H1 (cell line): Measurements from ENCODE around the gene SLC39A11. TPM values are rescaled to one million over a fixed set of nuclear protein-coding genes. Genes with fewer than 3 reads are reported as not detected.

Experiments used
- CTCF ChIA-PET: fragments of 300-600 bp; sonication (Branson Sonifier 250); formaldehyde crosslinking; loops from one replicate; lab custom pipeline; 2021; ENCODE audit not compliant: partially characterized antibody; lab: Charles Lee
- POLR2A ChIA-PET: fragments of 300-600 bp; sonication (Branson Sonifier 250); formaldehyde crosslinking; loops from one replicate; lab custom pipeline; 2021; ENCODE audit warnings: inconsistent platforms; ENCODE audit not compliant: partially characterized antibody; lab: Charles Lee
- DNase-seq, 2 experiments: peaks; one replicate each; pipeline versions ENCODE4 v3.0.0 to v3.0.0-alpha.2; 2010 to 2022; ENCODE audit warnings: low spot score in 2 of 2, low read depth in 1 of 2, mixed read lengths in 1 of 2
- FAIRE-seq: peaks from 2 replicates; lab custom pipeline; 2011; peaks lifted over from hg19 to GRCh38; lab: Jason Lieb, UNC
- H2AFZ ChIP-seq: 2 replicates; pipeline ENCODE4 v1.8.1; 2012; ENCODE audit warnings: low read length, inconsistent platforms
- H2AK5ac ChIP-seq: 2 replicates; pipeline ENCODE4 v1.6.1; 2013; ENCODE audit warnings: low read depth, low read length
- H2BK120ac ChIP-seq: replicated peaks from 2 replicates; pipeline ENCODE3; 2013; ENCODE audit warnings: low read depth, low read length, inconsistent platforms
- H2BK12ac ChIP-seq: 2 replicates; pipeline ENCODE4 v1.6.1; 2013; ENCODE audit warnings: low read depth, low read length
- H2BK15ac ChIP-seq: 2 replicates; pipeline ENCODE4 v1.6.1; 2013; ENCODE audit warnings: low read length
- H2BK20ac ChIP-seq: 2 replicates; pipeline ENCODE4 v1.6.1; 2013; ENCODE audit warnings: low read length
- H2BK5ac ChIP-seq: 2 replicates; pipeline ENCODE4 v1.6.1; 2013; ENCODE audit warnings: low read depth, low read length
- H3K14ac ChIP-seq: 2 replicates; pipeline ENCODE4 v1.6.1; 2013; ENCODE audit warnings: inconsistent platforms; ENCODE audit not compliant: insufficient read length
- H3K18ac ChIP-seq: 2 replicates; pipeline ENCODE4 v1.6.1; 2013; ENCODE audit warnings: low read length; ENCODE audit errors: extremely low read depth
- H3K23ac ChIP-seq: 2 replicates; pipeline ENCODE4 v1.6.1; 2013; ENCODE audit warnings: inconsistent platforms; ENCODE audit not compliant: insufficient read length
- H3K23me2 ChIP-seq: 2 replicates; pipeline ENCODE4 v1.6.1; 2013; ENCODE audit warnings: low read depth, low read length
- H3K27ac ChIP-seq: 2 replicates; pipeline ENCODE4 v1.6.1; 2011; ENCODE audit warnings: low read depth, low read length, inconsistent platforms
- H3K27me3 ChIP-seq, 4 experiments: replicated peaks in 1 of 4; 1 replicate in 1 of 4; 2 replicates in 3 of 4; pipeline versions ENCODE4 v1.6.1 to v1.8.1; 2011 to 2013; ENCODE audit warnings: low read length in 3 of 4, mild to moderate bottlenecking in 3 of 4, inconsistent platforms in 2 of 4, mixed read lengths in 2 of 4, moderate library complexity in 1 of 4; ENCODE audit not compliant: control insufficient read depth in 3 of 4, insufficient read depth in 3 of 4; ENCODE audit errors: extremely low read depth in 1 of 4
- H3K36me3 ChIP-seq, 4 experiments: 2 replicates each; pipeline versions ENCODE4 v1.6.1 to v1.8.1; 2011 to 2013; ENCODE audit warnings: mild to moderate bottlenecking in 4 of 4, low read length in 3 of 4, moderate library complexity in 2 of 4, control low read depth in 1 of 4, inconsistent platforms in 1 of 4; ENCODE audit not compliant: insufficient read depth in 4 of 4, control insufficient read depth in 2 of 4
- H3K4ac ChIP-seq: replicated peaks from 2 replicates; pipeline ENCODE3; 2013; ENCODE audit warnings: low read length, low read depth, mixed read lengths, inconsistent platforms; ENCODE audit not compliant: insufficient read length
- H3K4me1 ChIP-seq, 4 experiments: replicated peaks in 1 of 4; 1 replicate in 1 of 4; 2 replicates in 3 of 4; pipeline versions ENCODE4 v1.6.1 to v1.8.1; 2011 to 2013; ENCODE audit warnings: low read length in 3 of 4, inconsistent platforms in 2 of 4, mixed read lengths in 1 of 4; ENCODE audit not compliant: insufficient read depth in 4 of 4, control insufficient read depth in 3 of 4
- H3K4me2 ChIP-seq, 2 experiments: 2 replicates each; pipeline versions ENCODE4 v1.6.1 to v1.8.1; 2011 to 2013; ENCODE audit warnings: low read depth in 2 of 2, low read length in 2 of 2, control low read depth in 1 of 2, inconsistent platforms in 1 of 2, mild to moderate bottlenecking in 1 of 2; ENCODE audit not compliant: insufficient read depth in 1 of 2
- H3K4me3 ChIP-seq, 4 experiments: fragments of 200-600, 300-600 bp in 1 of 4; sonication (generic), shearing (Covaris generic), sonication (Bioruptor Twin) in 1 of 4; 2 replicates each; pipeline versions ENCODE4 v1.5.1 to v1.8.1; 2011 to 2016; ENCODE audit warnings: low read length in 4 of 4, low read depth in 3 of 4, control low read depth in 2 of 4, inconsistent platforms in 2 of 4, mild to moderate bottlenecking in 2 of 4, mixed read lengths in 1 of 4, moderate library complexity in 1 of 4; ENCODE audit not compliant: insufficient read depth in 2 of 4; ENCODE audit errors: extremely low read depth in 1 of 4
- H3K56ac ChIP-seq: replicated peaks from 2 replicates; pipeline ENCODE3; 2013; ENCODE audit warnings: low read depth, mild to moderate bottlenecking, mixed read lengths, low read length, inconsistent platforms; ENCODE audit not compliant: insufficient read length
- H3K79me1 ChIP-seq: 2 replicates; pipeline ENCODE4 v1.6.1; 2013; ENCODE audit warnings: low read depth, low read length, control low read depth
- H3K79me2 ChIP-seq, 2 experiments: 2 replicates each; pipeline versions ENCODE4 v1.6.1 to v1.8.1; 2012 to 2013; ENCODE audit warnings: low read length in 2 of 2, mild to moderate bottlenecking in 2 of 2, inconsistent platforms in 1 of 2; ENCODE audit not compliant: insufficient read depth in 2 of 2, control insufficient read depth in 1 of 2
- H3K9ac ChIP-seq, 4 experiments: replicated peaks in 1 of 4; 1 replicate in 1 of 4; 2 replicates in 3 of 4; pipeline versions ENCODE4 v1.6.1 to v1.8.1; 2011 to 2013; ENCODE audit warnings: low read depth in 3 of 4, low read length in 3 of 4, control low read depth in 2 of 4, mild to moderate bottlenecking in 2 of 4, moderate library complexity in 2 of 4, inconsistent platforms in 1 of 4; ENCODE audit errors: extremely low read depth in 1 of 4
- H3K9me3 ChIP-seq, 2 experiments: 2 replicates each; pipeline versions ENCODE4 v1.6.1 to v1.8.1; 2012 to 2013; ENCODE audit warnings: mild to moderate bottlenecking in 2 of 2, moderate library complexity in 2 of 2, control low read depth in 1 of 2, inconsistent platforms in 1 of 2, low read depth in 1 of 2, low read length in 1 of 2, mixed read lengths in 1 of 2; ENCODE audit not compliant: insufficient read depth in 2 of 2
- H4K20me1 ChIP-seq, 2 experiments: replicated peaks in 1 of 2; 2 replicates each; pipeline versions ENCODE3 to v1.8.1; 2011 to 2013; ENCODE audit warnings: inconsistent platforms in 2 of 2, low read length in 2 of 2, mild to moderate bottlenecking in 1 of 2; ENCODE audit not compliant: insufficient read depth in 2 of 2, control insufficient read depth in 1 of 2
- H4K5ac ChIP-seq: 2 replicates; pipeline ENCODE4 v1.6.1; 2013; ENCODE audit warnings: low read length, low read depth, mixed read lengths, inconsistent platforms; ENCODE audit not compliant: insufficient read length
- H4K8ac ChIP-seq: 2 replicates; pipeline ENCODE4 v1.8.0; 2013; ENCODE audit warnings: mild to moderate bottlenecking, moderate library complexity, low read length, inconsistent platforms; ENCODE audit not compliant: insufficient read depth; ENCODE audit errors: extremely low read depth
- H4K91ac ChIP-seq: replicated peaks from 2 replicates; pipeline ENCODE3; 2013; ENCODE audit warnings: low read length, mixed read lengths, inconsistent platforms; ENCODE audit not compliant: insufficient read length
- ASH2L ChIP-seq: fragments of 200-600, 300-600 bp; sonication (generic); IDR thresholded peaks from one replicate; pipeline ENCODE4 v1.7.1; 2017; ENCODE audit warnings: low read length
- ATF3 ChIP-seq: IDR thresholded peaks from 2 replicates; pipeline ENCODE4 v1.6.1; 2011; ENCODE audit warnings: low read depth, mild to moderate bottlenecking, low read length; ENCODE audit not compliant: insufficient read depth
- BACH1 ChIP-seq: IDR thresholded peaks from 2 replicates; pipeline ENCODE4 v1.6.1; 2012; ENCODE audit warnings: low read length, improper control_type of control experiment
- HDAC2 ChIP-seq, 2 experiments: fragments of 300-600 bp in 1 of 2; sonication (generic) in 1 of 2; IDR thresholded peaks; 2 replicates each; pipeline ENCODE4 v1.6.1; 2011 to 2012; ENCODE audit warnings: low read depth in 2 of 2, low read length in 2 of 2, mild to moderate bottlenecking in 2 of 2, moderate library complexity in 2 of 2, borderline replicate concordance in 1 of 2, inconsistent platforms in 1 of 2
- MAX ChIP-seq: IDR thresholded peaks from 2 replicates; pipeline ENCODE4 v1.6.1; 2012; ENCODE audit warnings: inconsistent platforms
- NANOG ChIP-seq: IDR thresholded peaks from 2 replicates; pipeline ENCODE4 v1.6.1; 2011; ENCODE audit warnings: low read length, low read depth, mild to moderate bottlenecking, inconsistent platforms; ENCODE audit not compliant: insufficient read depth, poor library complexity, severe bottlenecking
- SP4 ChIP-seq: IDR thresholded peaks from 2 replicates; pipeline ENCODE4 v1.6.1; 2012; ENCODE audit warnings: low read length, inconsistent platforms
- TAF7 ChIP-seq: optimal IDR thresholded peaks from 2 replicates; pipeline ENCODE3; 2011; ENCODE audit warnings: low read depth, mild to moderate bottlenecking, inconsistent platforms, low read length, moderate library complexity, borderline replicate concordance
- WGBS, 2 experiments: shearing (Covaris generic) in 1 of 2; methylation state at CpG; one replicate each; pipeline versions ENCODE4 v1.1.6 to v1.1.7; 2013 to 2015; ENCODE audit warnings: low lambda C conversion rate in 2 of 2, mixed read lengths in 2 of 2, inconsistent platforms in 1 of 2, low coverage in 1 of 2, missing lambda C conversion rate in 1 of 2; ENCODE audit not compliant: insufficient replicate concordance in 2 of 2, insufficient coverage in 1 of 2, insufficient read length in 1 of 2; ENCODE audit errors: extremely low coverage in 1 of 2, missing lambda C conversion rate in 1 of 2; 5-methylcytosine and 5-hydroxymethylcytosine counted together
- polyA plus RNA-seq, 7 experiments: library from polyadenylated mRNA; depleted of rRNA in 3 of 7; stranded (reverse) in 5 of 7; unstranded in 2 of 7; fragments of >200 nt in 5 of 7; fragments of 200-250 nt in 2 of 7; gene quantifications; 1 replicate in 5 of 7; 2 replicates in 1 of 7; 4 replicates in 1 of 7; pipeline versions ENCODE4 v1.2.1 to v1.2.3, GENCODE V29; 2011 to 2013; ENCODE audit warnings: missing spikeins in 2 of 7, mixed read lengths in 2 of 7
- total RNA-seq: library from RNA; stranded (reverse); fragmentation: NEBNext Ultra II Directional; extraction: Animal tissue kit (Norgen Biotek cat#: 25700); gene quantifications from 2 replicates; pipeline ENCODE4 v1.2.1, GENCODE V29; 2021

The SLC39A11 gene
- total and polyA plus RNA-seq, 2 of the 8 experiments (the other 6 are each of a cell fraction or from before 2014, with no cell fraction given), result 12.2 to 19.6 TPM

- no peak overlapping the region for H3K4ac ChIP-seq
- H2BK20ac ChIP-seq, result no peak overlapping the region
- H3K4me3 ChIP-seq, result no peak overlapping the region
- no peak overlapping the region for H2AFZ ChIP-seq
- H3K56ac ChIP-seq, result no peak overlapping the region
- no peak overlapping the region for H4K91ac ChIP-seq
- H3K79me1 ChIP-seq, result no peaks in the 10 kb centered on the region
- no peak overlapping the region for H4K8ac ChIP-seq
- H4K5ac ChIP-seq, result no peak overlapping the region
- H2BK12ac ChIP-seq, result no peak overlapping the region
- H3K27ac ChIP-seq, result no peak overlapping the region
- no peak overlapping the region for H3K23ac ChIP-seq
- H2AK5ac ChIP-seq, result no peak overlapping the region
- CTCF ChIA-PET, result no interaction called here
- H2BK5ac ChIP-seq, result no peak overlapping the region
- H3K36me3 ChIP-seq, result no peaks in the 10 kb centered on the region
- H3K23me2 ChIP-seq, result no peaks in the 10 kb centered on the region
- no peak overlapping the region for H3K14ac ChIP-seq
- H3K27me3 ChIP-seq, result no peaks in the 10 kb centered on the region
- no peaks in the 10 kb centered on the region for H4K20me1 ChIP-seq
- no peaks in the 10 kb centered on the region for H3K79me2 ChIP-seq
- no peak overlapping the region for H3K9ac ChIP-seq
- H3K9me3 ChIP-seq, result no peaks in the 10 kb centered on the region; a peak in 1 of 4 replicates
- no peak for FAIRE-seq
- 90% methylated on average over 2 of the region's 2 CpGs; no CpG with 5 or more reads in 1 of the 2 experiments for WGBS, 2 experiments
- no peak for DNase-seq
- POLR2A ChIA-PET, result no interaction called here
- no peak overlapping the region for H2BK120ac ChIP-seq
- H2BK15ac ChIP-seq, result no peak overlapping the region
- H3K18ac ChIP-seq, result no peak overlapping the region
- no peaks in the 10 kb centered on the region for H3K4me1 ChIP-seq
- no peak overlapping the region for H3K4me2 ChIP-seq
- no peak for TF ChIP-seq MAX
- TF ChIP-seq ATF3, result no peak
- no peak for TF ChIP-seq TAF7
- TF ChIP-seq HDAC2 (IDR thresholded peaks at IDR 0.05; ENCODE audit: borderline replicate concordance in 1 of 2, low read depth in 2 of 2, low read length in 2 of 2), result no peak
- no peak for TF ChIP-seq ASH2L
- no peak for TF ChIP-seq BACH1
- no peak for TF ChIP-seq NANOG
- no peak for TF ChIP-seq SP4
Measured at GRCh38 chr17:72839131-72839725, 253.3 kb downstream of the SLC39A11 start.
